Posterior vena cava (tissue), 2 donors: ENCODE data around the gene EFNA5. TPM values are rescaled to one million over a fixed set of nuclear protein-coding genes. Genes with fewer than 3 reads are reported as not detected.
"Not testable (repeated sequence)": the region's sequence is repeated elsewhere in the genome, so short reads cannot be mapped to it uniquely, and the experiment has no call there.

ENCODE experiments used
- DNase-seq: peaks from one replicate; pipeline ENCODE4 v3.0.0-alpha.2; 2020; ENCODE audit warnings: low spot score
- intact Hi-C, 2 donors: fragments of 100-400 bp; cut with DNase I; formaldehyde crosslinking; loops; one replicate each; pipeline versions ENCODE4 v1.14.1 to v1.14.2; 2022 to 2023
- total RNA-seq, 2 donors: library from RNA; stranded (reverse); fragmentation: NEBNext Ultra II Directional; extraction: Animal tissue kit (Norgen Biotek cat#: 25700); gene quantifications; one replicate each; pipeline ENCODE4 v1.2.1, GENCODE V29; 2021
- donor health status: DM: yes; HTN: yes; CAD: no.
- donor health status: DM: yes; HTN: yes; CAD: no.

EFNA5 gene
- total RNA-seq, 2 donors from 2014 or later: 4.2 to 10.2 TPM

- intact Hi-C loops: no loop called here
Observed at GRCh38 chr5:107457881-107458280, 212.9 kb downstream of the EFNA5 start.

DNA sequence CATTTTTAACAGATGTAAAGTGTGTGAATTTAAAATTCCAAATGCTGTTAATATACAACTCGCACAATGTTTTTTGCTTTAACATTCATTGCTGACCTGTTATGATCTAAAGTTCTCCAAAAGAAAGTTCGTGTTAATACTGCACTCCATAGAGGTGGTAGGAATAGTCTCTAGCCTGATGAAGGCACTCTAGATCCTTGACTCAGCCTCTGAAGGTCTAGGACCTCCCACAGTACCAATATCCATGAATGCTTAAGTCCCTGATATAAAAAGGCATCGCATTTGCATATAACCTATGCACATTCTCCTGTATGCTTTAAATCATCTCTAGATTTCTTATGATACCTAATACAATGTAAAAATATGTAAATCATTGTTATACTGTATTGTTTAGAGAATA is 213.6 kb downstream of the EFNA5 start:
- intact Hi-C loops: no loop called here
- no peak for DNase-seq

More at GRCh38 chr5:107457881-107458280, 212.9 kb downstream of the EFNA5 start:
- DNase-seq: no peak

DNA sequence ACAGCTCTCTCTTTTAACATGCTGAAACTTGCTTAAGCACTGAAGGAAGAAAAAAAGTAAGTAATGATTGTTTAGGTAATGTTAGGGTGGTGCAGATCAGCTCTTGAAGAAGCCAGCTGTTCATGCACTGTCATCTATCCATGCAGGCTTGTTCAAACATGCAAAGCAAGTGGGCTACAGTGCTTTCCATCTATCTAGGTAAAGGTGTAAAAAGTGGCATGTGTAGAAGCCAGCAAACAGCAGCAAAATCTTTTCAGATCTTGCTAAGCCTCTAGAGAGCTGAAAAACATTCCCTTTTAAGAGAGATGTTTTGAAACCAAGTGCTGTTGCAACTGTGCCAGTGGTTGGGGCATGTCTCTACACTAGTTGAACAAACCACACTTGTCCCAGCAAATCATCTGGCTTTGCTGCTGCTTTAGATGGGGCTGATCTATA is 214.4 kb downstream of the EFNA5 start:
- intact Hi-C loops: no loop called here
- no peak for DNase-seq

- intact Hi-C loops: no loop called here
- DNase-seq: no peak
Observed at GRCh38 chr5:107455111-107455544, 215.6 kb downstream of the EFNA5 start.

DNA sequence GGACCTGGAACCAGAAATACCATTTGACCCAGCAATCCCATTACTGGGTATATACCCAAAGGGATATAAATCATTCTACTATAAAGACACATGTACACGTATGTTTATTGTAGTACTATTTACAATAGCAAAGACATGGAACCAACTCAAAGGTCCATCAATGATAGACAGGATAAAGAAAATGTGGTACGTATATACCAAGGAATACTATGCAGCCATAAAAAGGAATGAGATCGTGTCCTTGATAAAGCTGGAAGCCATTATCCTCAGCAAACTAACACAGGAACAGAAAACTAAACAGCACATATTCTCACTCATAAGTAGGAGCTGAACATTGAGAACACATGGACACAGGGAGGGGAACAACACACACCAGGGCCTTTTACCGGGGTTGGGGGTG is 218.9 kb downstream of the EFNA5 start:
- DNase-seq, intact Hi-C loops: not testable (repeated sequence)

- intact Hi-C loops: no loop called here
- no peak for DNase-seq
Observed at GRCh38 chr5:107451028-107451427, 219.7 kb downstream of the EFNA5 start.

DNA sequence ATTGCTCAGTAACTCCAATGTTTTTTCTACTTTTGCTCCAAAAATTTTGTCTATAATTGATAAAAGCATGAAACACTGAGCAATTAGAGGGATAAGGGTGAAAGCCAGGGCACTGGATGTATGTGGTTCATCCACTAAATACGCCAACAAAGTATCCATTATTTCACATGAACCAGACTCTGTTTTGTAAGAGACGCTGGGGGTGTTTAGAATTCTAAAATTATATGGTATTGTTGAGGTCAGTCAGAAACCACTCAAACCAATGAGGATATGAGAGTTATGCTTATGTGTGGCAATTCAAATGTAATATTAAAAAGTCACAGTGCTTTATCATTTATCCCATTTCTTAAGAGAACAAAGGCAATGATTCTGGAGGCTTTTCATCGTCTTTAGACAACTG is 220.2 kb downstream of the EFNA5 start:
- intact Hi-C loops: no loop called here

GRCh38 chr5:107449369-107449768 is 221.4 kb downstream of the EFNA5 start:
- no peak for DNase-seq
- intact Hi-C loops: no loop called here

More for the DNA sequence above, 220.2 kb downstream of the EFNA5 start:
- no peak for DNase-seq

GRCh38 chr5:107447587-107447986 is 223.2 kb downstream of the EFNA5 start:
- no peak for DNase-seq
- intact Hi-C loops: no loop called here

DNA sequence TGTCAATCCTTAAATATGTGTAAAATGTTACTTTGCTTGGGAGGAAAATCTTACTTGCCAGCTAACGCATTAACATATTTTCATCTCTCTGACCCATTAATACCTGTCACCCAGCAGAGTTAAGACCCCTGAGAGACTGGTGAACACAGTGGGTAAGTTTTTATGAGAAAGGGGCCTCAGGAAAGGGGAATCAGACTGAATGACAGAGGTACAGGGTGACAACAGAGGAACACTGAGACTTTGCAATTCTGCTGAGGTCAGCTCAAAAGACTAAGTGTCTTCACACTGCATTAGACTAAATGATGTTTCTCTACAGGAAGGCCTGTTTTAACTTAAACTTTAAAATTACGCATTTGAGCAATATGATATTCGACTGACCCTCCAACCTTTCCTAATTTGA is 223.8 kb downstream of the EFNA5 start:
- intact Hi-C loops: no loop called here
- DNase-seq: no peak

GRCh38 chr5:107444300-107444699 is 226.4 kb downstream of the EFNA5 start:
- intact Hi-C loops: no loop called here

GRCh38 chr5:107443897-107444296 is 226.8 kb downstream of the EFNA5 start:
- DNase-seq: no peak
- intact Hi-C loops: no loop called here

More at GRCh38 chr5:107444300-107444699, 226.4 kb downstream of the EFNA5 start:
- no peak for DNase-seq

GRCh38 chr5:107442452-107442851 is 228.3 kb downstream of the EFNA5 start:
- intact Hi-C loops: no loop called here
- DNase-seq: no peak

GRCh38 chr5:107439832-107440231 is 230.9 kb downstream of the EFNA5 start:
- DNase-seq: no peak
- intact Hi-C loops: no loop called here

GRCh38 chr5:107437986-107438510 is 232.7 kb downstream of the EFNA5 start:
- intact Hi-C loops: no loop called here
- DNase-seq: no peak

GRCh38 chr5:107437154-107437553 is 233.6 kb downstream of the EFNA5 start:
- intact Hi-C loops: no loop called here
- no peak for DNase-seq

GRCh38 chr5:107436201-107436600 is 234.5 kb downstream of the EFNA5 start:
- DNase-seq: no peak
- intact Hi-C loops: no loop called here

DNA sequence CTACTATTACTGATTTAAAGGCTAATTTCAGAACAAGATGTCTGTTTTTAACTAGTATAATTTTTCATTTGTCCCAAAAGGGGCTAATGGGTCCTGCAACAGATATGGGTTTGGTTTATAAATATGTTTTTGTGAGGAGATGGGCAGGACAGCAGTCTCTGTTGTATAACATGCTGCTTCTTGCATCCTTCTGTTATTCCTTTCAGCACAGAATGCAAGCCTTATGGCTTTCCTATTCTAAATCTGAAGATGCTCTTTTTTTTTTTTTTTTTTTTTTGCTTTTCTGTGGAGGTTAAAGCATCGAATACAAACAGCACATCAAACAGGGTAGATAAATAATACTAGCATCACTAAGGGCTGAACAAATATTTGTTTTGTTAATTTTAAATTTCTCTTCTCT is 235.7 kb downstream of the EFNA5 start:
- DNase-seq: no peak
- intact Hi-C loops: no loop called here

GRCh38 chr5:107433646-107434045 is 237.1 kb downstream of the EFNA5 start:
- DNase-seq, intact Hi-C loops: not testable (repeated sequence)

DNA sequence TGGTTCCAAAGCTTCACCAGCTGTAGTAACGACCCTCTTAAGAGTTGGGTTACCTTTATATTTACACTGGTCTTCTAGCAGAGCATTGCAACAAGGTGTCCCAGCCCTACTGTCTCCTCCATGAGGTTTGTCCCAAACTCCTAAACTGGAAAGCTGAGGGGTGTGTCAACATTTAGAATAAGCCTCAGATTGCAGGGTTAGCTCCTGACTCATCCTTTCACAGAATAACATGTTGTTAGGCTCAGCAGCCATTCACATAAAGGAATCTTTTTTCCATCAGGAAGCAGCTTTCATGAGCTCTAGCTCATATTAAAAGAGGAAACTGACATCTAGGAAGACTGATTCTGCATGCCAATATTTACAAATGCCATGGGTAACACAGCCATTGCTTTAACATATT is 238.7 kb downstream of the EFNA5 start:
- no peak for DNase-seq
- intact Hi-C loops: no loop called here

DNA sequence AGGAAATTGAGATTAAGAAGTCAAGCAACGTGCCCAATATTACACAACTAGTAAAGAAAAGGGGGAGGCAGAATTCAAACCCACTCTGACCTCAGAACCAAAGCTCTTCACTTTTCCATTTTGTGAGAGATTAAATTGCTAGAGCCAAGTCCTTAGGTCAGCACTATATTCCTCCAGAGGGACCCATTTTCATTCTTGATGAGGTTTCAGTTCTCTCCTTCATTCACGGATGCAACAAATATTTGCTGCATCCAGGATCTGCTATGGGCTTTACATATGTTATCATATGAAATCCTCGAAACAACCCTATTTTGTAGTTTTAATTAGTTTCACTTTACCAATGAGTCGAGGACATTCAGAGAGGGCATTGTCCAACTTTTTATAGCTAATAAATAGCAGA is 239.2 kb downstream of the EFNA5 start:
- no peak for DNase-seq
- intact Hi-C loops: no loop called here
